Brain microvascular endothelial cell (primary cell): ENCODE results near the gene LARP4B.

ENCODE experiments used
- DNase-seq: peaks from one replicate; pipeline ENCODE4 v3.0.0-alpha.2; 2020
- H3K27ac ChIP-seq: fragments of 250-450 bp; sonication (Bioruptor Pico); 2 replicates; pipeline ENCODE4 v1.5.1; 2020; ENCODE audit warnings: mild to moderate bottlenecking, moderate library complexity
- H3K27me3 ChIP-seq: fragments of 250-450 bp; sonication (Bioruptor Pico); replicated peaks from 2 replicates; pipeline ENCODE4 v1.5.1; 2020; ENCODE audit warnings: mild to moderate bottlenecking
- H3K36me3 ChIP-seq: fragments of 250-450 bp; sonication (Bioruptor Pico); replicated peaks from 2 replicates; pipeline ENCODE4 v1.5.1; 2020; ENCODE audit warnings: mild to moderate bottlenecking
- H3K4me3 ChIP-seq: 2 replicates; pipeline ENCODE4 v1.5.1; 2011; ENCODE audit warnings: low read depth, mild to moderate bottlenecking, control low read depth, low read length, moderate library complexity
- in situ Hi-C: cut with HindIII; loops from 2 replicates; pipeline ENCODE4 v1.10.0; 2017; ENCODE audit warnings: low sequenced_read_pairs, low pct_ligation_motif_present
- TF ChIP-seq, protein P1 (sequence below): IDR thresholded peaks from 2 replicates; pipeline ENCODE4 v1.5.1; 2011; ENCODE audit warnings: low read depth, mild to moderate bottlenecking, moderate library complexity, low read length, control low read depth, inconsistent platforms; ENCODE audit errors: missing control alignments

The LARP4B gene

DNA sequence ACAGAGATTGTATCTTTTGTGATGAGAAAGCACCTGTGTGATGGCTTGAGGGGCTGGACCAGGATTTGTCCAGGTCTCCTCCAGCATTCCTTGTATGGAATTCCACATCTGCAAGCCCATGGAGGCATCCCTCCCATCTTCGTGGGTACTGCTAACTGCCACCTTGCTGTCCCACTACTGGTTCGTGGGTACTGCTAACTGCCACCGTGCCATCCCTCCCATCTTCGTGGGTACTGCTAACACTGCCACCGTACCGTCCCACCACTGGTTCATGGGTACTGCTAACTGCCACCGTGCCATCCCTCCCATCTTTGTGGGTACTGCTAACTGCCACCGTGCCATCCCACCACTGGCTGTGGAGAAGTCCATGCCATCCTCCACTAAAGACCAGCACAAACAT lies 111.7 kb downstream of the LARP4B start:
- Histone ChIP-seq H3K36me3 (peaks cover 77% of the 10 kb centered on the region), H3K27me3 (no peaks in the 10 kb centered on the region), H3K27ac (peak overlapping the region; percentile 10), H3K4me3 (no peak overlapping the region)
- TF ChIP-seq, protein P1, sequence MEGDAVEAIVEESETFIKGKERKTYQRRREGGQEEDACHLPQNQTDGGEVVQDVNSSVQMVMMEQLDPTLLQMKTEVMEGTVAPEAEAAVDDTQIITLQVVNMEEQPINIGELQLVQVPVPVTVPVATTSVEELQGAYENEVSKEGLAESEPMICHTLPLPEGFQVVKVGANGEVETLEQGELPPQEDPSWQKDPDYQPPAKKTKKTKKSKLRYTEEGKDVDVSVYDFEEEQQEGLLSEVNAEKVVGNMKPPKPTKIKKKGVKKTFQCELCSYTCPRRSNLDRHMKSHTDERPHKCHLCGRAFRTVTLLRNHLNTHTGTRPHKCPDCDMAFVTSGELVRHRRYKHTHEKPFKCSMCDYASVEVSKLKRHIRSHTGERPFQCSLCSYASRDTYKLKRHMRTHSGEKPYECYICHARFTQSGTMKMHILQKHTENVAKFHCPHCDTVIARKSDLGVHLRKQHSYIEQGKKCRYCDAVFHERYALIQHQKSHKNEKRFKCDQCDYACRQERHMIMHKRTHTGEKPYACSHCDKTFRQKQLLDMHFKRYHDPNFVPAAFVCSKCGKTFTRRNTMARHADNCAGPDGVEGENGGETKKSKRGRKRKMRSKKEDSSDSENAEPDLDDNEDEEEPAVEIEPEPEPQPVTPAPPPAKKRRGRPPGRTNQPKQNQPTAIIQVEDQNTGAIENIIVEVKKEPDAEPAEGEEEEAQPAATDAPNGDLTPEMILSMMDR = no peak
- in situ Hi-C loops = no loop called here
- DNase-seq = no peak

DNA sequence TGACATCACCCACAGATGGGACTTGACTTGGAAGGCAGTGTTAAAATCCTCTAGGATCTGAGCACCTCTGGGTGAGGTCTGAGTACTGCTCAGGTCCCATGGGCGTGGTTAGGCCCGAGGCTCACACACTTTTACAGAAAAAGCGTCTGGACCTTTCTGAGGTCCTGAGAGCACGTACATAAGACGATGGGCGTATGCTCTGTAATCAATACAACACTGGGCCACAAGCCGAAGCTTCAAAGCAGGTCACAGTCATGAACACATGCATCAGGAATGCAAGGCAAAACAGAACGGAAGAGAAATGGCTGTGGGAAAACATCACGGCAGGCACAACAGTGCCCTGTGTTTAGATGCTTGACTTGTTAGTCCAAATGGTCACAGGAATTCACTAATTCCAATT lies 112.2 kb downstream of the LARP4B start:
- TF ChIP-seq, protein P1 = no peak
- H3K27ac ChIP-seq = peak overlapping the region; percentile 10
- in situ Hi-C loops = no loop called here
- peaks cover 78% of the 10 kb centered on the region for H3K36me3 ChIP-seq
- DNase-seq = peak; percentile 78
- H3K27me3 ChIP-seq = no peaks in the 10 kb centered on the region
- no peak overlapping the region for H3K4me3 ChIP-seq

DNA sequence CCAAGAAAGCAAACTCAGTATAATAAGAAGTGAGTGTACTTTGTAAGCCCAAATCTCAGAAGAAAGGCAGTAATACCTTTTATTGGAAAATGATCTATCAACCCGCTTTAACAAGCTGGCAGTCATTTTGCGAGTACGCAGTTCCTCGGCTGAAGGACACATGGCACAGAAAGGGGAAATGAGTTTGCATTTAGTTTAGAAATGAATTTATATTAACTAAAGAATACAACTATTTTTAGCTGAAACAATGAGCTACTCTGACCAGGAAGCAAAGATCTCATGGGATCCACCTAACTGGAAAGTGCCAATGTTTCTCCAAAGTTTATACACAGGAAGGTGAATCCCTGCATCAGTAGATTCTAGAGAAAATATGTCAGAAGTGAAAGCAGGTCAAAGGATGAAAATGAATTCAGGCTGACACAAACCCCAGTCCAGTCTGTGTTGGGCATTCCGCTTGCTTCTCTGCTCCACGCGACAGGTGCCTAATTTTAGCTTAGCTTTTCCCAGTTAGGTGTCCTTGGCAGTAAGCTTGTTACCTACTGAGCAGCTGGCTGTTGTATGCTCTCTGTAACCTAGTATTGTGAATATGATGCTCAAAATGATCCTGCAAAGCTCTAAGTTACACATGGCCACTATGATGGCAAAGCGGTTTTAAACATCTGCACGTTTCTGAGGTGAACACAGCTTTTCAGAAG lies 112.8 kb downstream of the LARP4B start:
- in situ Hi-C loops = no loop called here
- no peak for DNase-seq
- TF ChIP-seq, protein P1 = no peak
- H3K27ac ChIP-seq = no peak overlapping the region
- no peaks in the 10 kb centered on the region for H3K27me3 ChIP-seq
- no peak overlapping the region for H3K4me3 ChIP-seq
- peaks cover 76% of the 10 kb centered on the region for H3K36me3 ChIP-seq

DNA sequence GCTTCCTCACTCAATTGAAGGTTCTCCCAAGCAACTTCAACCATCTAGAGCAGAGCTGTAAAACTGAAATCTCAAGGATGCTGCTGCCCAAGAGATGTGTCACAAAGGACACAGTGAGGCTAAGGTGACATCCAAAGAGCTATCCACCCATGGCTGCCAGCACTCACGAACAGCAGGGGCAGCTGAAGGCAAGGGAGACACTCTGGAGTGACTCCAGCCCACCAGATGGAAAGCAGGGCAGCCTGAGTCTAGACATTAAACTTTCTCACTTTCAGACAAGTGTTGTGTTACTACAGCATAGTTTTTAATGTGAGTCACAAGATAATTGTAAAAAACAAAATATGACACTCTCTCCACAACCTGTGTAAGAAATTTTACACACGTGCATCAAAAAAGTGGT lies 113.5 kb downstream of the LARP4B start:
- peak; percentile 15 for DNase-seq
- in situ Hi-C loops = no loop called here
- Histone ChIP-seq H3K4me3 (no peak overlapping the region), H3K27ac (peak overlapping the region; percentile 27), H3K27me3 (no peaks in the 10 kb centered on the region), H3K36me3 (peaks cover 76% of the 10 kb centered on the region)
- TF ChIP-seq, protein P1 = no peak

DNA sequence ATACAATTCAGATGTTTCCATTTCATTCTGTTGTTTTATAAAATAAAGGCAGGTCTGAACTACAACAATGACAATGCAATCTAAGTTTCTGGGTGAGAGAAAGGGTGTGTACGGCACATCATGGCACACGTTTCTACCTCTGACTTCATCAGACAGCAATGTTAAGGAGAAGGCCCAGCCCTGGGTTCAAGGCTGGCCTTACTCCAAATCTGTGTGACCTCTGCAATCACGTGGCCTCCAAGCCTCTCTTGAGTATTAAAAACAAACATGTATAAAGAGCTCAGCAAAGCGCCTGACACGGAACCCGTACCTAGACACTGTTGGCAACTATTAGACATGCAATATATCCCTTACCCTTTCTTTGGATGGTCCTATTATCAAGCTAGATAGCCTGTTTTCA lies 114.1 kb downstream of the LARP4B start:
- in situ Hi-C loops = no loop called here
- DNase-seq = no peak
- Histone ChIP-seq H3K27me3 (no peaks in the 10 kb centered on the region), H3K36me3 (peaks cover 75% of the 10 kb centered on the region), H3K27ac (no peak overlapping the region), H3K4me3 (no peak overlapping the region)
- TF ChIP-seq, protein P1 = no peak

DNA sequence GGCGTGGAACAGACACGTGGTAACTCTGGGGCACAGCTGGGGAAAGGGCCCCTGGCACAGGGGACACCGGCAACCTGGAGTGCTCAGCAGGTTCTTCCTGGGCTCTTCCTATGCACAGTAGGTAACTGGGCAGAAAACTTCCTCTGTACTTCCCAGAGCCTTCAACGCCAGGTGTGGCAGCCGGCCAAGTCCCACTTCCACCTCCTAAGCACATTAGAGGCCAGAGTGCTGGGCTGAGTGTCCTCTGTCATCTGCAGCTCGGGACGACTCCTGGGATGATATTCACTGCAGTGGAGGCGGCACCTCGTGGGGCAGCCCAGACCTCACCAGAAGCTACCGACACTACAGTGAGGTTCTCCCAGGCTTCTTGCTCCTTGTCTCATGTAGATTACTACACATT lies 114.5 kb downstream of the LARP4B start:
- DNase-seq = no peak
- H3K27ac ChIP-seq = no peak overlapping the region
- H3K27me3 ChIP-seq = no peaks in the 10 kb centered on the region
- peaks cover 73% of the 10 kb centered on the region for H3K36me3 ChIP-seq
- TF ChIP-seq, protein P1 = no peak
- H3K4me3 ChIP-seq = no peak overlapping the region
- in situ Hi-C loops = no loop called here
